Measurements from ENCODE around the gene TGIF2. TPM values are rescaled to one million over a fixed set of nuclear protein-coding genes. Genes with fewer than 3 reads are reported as not detected.

TGIF2 gene
- total RNA-seq, 1 experiment from 2014 or later, result 71.1 TPM

DNA sequence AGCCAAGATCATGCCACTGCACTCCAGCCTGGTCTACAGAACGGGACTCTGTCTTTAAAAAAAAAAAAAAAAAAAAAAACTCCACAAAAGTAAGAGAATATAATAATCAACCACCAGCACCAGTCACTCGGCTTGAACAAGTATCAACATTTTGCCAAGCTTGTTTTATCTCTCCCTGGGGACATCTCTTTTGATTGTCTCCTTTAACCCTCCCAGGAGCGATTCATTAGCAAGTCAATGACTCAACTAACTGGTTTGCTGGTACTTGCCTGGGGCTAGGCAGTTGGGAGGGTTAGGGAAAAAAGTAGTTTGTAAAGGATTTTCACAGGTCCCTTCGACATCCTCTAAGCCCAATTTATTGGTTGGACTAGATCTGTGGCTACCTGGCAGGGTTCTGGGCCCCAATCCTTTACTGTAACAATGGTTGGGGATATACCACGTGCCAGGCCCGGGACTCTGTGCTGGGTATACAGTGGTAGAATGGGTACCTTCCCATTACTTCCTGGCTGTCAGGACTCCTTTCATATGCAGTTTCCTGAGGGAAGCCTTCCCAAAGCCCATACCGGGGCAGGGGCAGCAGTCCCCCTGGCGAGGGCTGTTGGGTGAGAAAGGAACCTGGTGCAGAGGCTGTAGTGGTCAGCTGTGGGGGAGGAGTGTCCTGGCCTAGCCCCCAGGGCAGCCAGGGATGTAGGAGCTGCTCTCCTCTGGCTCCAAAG is 12.2 kb downstream of the TGIF2 start (continued):
- TF ChIP-seq, protein P1, sequence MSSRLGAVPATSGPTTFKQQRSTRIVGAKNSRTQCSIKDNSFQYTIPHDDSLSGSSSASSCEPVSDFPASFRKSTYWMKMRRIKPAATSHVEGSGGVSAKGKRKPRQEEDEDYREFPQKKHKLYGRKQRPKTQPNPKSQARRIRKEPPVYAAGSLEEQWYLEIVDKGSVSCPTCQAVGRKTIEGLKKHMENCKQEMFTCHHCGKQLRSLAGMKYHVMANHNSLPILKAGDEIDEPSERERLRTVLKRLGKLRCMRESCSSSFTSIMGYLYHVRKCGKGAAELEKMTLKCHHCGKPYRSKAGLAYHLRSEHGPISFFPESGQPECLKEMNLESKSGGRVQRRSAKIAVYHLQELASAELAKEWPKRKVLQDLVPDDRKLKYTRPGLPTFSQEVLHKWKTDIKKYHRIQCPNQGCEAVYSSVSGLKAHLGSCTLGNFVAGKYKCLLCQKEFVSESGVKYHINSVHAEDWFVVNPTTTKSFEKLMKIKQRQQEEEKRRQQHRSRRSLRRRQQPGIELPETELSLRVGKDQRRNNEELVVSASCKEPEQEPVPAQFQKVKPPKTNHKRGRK (CRISPR knock-in tag; IDR thresholded peaks at IDR 0.05; ENCODE audit: borderline replicate concordance), result no peak
- TF ChIP-seq JAZF1 (CRISPR knock-in tag; IDR thresholded peaks at IDR 0.05) (no peak), NFE2L1 (CRISPR knock-in tag; IDR thresholded peaks at IDR 0.05) (0 out of 2 replicates have a peak, but pooled peaks have one; percentile 30), NR1H2 (CRISPR knock-in tag; IDR thresholded peaks at IDR 0.05) (no peak), EMX1 (CRISPR knock-in tag; IDR thresholded peaks at IDR 0.05) (no peak), CREB1 (CRISPR knock-in tag; IDR thresholded peaks at IDR 0.05) (no peak), IRF2 (CRISPR knock-in tag; IDR thresholded peaks at IDR 0.05; ENCODE audit: borderline replicate concordance, low read depth) (no peak), NR2C2 (CRISPR knock-in tag; IDR thresholded peaks at IDR 0.05) (no peak), ZBTB21 (CRISPR knock-in tag; IDR thresholded peaks at IDR 0.05; ENCODE audit: borderline replicate concordance) (0 out of 2 replicates have a peak, but pooled peaks have one; percentile 31), FOXK1 (CRISPR knock-in tag; IDR thresholded peaks at IDR 0.05) (peak; percentile 43; the same call in 1 of the 2 replicates), GABPB1 (CRISPR knock-in tag; IDR thresholded peaks at IDR 0.05) (no peak), TEAD4 (CRISPR knock-in tag; IDR thresholded peaks at IDR 0.05) (no peak)
- TF ChIP-seq, protein P2, sequence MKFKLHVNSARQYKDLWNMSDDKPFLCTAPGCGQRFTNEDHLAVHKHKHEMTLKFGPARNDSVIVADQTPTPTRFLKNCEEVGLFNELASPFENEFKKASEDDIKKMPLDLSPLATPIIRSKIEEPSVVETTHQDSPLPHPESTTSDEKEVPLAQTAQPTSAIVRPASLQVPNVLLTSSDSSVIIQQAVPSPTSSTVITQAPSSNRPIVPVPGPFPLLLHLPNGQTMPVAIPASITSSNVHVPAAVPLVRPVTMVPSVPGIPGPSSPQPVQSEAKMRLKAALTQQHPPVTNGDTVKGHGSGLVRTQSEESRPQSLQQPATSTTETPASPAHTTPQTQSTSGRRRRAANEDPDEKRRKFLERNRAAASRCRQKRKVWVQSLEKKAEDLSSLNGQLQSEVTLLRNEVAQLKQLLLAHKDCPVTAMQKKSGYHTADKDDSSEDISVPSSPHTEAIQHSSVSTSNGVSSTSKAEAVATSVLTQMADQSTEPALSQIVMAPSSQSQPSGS (CRISPR knock-in tag; IDR thresholded peaks at IDR 0.05; ENCODE audit: borderline replicate concordance, low read depth), result no peak
- TF ChIP-seq, protein P3, sequence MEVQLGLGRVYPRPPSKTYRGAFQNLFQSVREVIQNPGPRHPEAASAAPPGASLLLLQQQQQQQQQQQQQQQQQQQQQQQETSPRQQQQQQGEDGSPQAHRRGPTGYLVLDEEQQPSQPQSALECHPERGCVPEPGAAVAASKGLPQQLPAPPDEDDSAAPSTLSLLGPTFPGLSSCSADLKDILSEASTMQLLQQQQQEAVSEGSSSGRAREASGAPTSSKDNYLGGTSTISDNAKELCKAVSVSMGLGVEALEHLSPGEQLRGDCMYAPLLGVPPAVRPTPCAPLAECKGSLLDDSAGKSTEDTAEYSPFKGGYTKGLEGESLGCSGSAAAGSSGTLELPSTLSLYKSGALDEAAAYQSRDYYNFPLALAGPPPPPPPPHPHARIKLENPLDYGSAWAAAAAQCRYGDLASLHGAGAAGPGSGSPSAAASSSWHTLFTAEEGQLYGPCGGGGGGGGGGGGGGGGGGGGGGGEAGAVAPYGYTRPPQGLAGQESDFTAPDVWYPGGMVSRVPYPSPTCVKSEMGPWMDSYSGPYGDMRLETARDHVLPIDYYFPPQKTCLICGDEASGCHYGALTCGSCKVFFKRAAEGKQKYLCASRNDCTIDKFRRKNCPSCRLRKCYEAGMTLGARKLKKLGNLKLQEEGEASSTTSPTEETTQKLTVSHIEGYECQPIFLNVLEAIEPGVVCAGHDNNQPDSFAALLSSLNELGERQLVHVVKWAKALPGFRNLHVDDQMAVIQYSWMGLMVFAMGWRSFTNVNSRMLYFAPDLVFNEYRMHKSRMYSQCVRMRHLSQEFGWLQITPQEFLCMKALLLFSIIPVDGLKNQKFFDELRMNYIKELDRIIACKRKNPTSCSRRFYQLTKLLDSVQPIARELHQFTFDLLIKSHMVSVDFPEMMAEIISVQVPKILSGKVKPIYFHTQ (CRISPR knock-in tag; IDR thresholded peaks at IDR 0.05), result no peak
- TF ChIP-seq, protein P4, sequence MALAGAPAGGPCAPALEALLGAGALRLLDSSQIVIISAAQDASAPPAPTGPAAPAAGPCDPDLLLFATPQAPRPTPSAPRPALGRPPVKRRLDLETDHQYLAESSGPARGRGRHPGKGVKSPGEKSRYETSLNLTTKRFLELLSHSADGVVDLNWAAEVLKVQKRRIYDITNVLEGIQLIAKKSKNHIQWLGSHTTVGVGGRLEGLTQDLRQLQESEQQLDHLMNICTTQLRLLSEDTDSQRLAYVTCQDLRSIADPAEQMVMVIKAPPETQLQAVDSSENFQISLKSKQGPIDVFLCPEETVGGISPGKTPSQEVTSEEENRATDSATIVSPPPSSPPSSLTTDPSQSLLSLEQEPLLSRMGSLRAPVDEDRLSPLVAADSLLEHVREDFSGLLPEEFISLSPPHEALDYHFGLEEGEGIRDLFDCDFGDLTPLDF (CRISPR knock-in tag; IDR thresholded peaks at IDR 0.05), result no peak
- TF ChIP-seq, protein P5, sequence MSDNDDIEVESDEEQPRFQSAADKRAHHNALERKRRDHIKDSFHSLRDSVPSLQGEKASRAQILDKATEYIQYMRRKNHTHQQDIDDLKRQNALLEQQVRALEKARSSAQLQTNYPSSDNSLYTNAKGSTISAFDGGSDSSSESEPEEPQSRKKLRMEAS (CRISPR knock-in tag; IDR thresholded peaks at IDR 0.05), result peak; percentile 74
- TF ChIP-seq, protein P6, sequence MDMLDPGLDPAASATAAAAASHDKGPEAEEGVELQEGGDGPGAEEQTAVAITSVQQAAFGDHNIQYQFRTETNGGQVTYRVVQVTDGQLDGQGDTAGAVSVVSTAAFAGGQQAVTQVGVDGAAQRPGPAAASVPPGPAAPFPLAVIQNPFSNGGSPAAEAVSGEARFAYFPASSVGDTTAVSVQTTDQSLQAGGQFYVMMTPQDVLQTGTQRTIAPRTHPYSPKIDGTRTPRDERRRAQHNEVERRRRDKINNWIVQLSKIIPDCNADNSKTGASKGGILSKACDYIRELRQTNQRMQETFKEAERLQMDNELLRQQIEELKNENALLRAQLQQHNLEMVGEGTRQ (CRISPR knock-in tag; IDR thresholded peaks at IDR 0.05), result peak; percentile 70
